H1 (cell line): ENCODE data around the gene KLHL7. TPM values are rescaled to one million over a fixed set of nuclear protein-coding genes. Genes with fewer than 3 reads are reported as not detected.

Experiments
- CTCF ChIA-PET: fragments of 300-600 bp; sonication (Branson Sonifier 250); formaldehyde crosslinking; loops from one replicate; lab custom pipeline; 2021; ENCODE audit not compliant: partially characterized antibody; lab: Charles Lee
- POLR2A ChIA-PET: fragments of 300-600 bp; sonication (Branson Sonifier 250); formaldehyde crosslinking; loops from one replicate; lab custom pipeline; 2021; ENCODE audit warnings: inconsistent platforms; ENCODE audit not compliant: partially characterized antibody; lab: Charles Lee
- DNase-seq, 2 experiments: peaks; one replicate each; pipeline versions ENCODE4 v3.0.0 to v3.0.0-alpha.2; 2010 to 2022; ENCODE audit warnings: low spot score in 2 of 2, low read depth in 1 of 2, mixed read lengths in 1 of 2
- FAIRE-seq: peaks from 2 replicates; lab custom pipeline; 2011; peaks lifted over from hg19 to GRCh38; lab: Jason Lieb, UNC
- H2AFZ ChIP-seq: 2 replicates; pipeline ENCODE4 v1.8.1; 2012; ENCODE audit warnings: low read length, inconsistent platforms
- H2AK5ac ChIP-seq: 2 replicates; pipeline ENCODE4 v1.6.1; 2013; ENCODE audit warnings: low read depth, low read length
- H2BK120ac ChIP-seq: replicated peaks from 2 replicates; pipeline ENCODE3; 2013; ENCODE audit warnings: low read depth, low read length, inconsistent platforms
- H2BK12ac ChIP-seq: 2 replicates; pipeline ENCODE4 v1.6.1; 2013; ENCODE audit warnings: low read depth, low read length
- H2BK15ac ChIP-seq: 2 replicates; pipeline ENCODE4 v1.6.1; 2013; ENCODE audit warnings: low read length
- H2BK20ac ChIP-seq: 2 replicates; pipeline ENCODE4 v1.6.1; 2013; ENCODE audit warnings: low read length
- H2BK5ac ChIP-seq: 2 replicates; pipeline ENCODE4 v1.6.1; 2013; ENCODE audit warnings: low read depth, low read length
- H3K14ac ChIP-seq: 2 replicates; pipeline ENCODE4 v1.6.1; 2013; ENCODE audit warnings: inconsistent platforms; ENCODE audit not compliant: insufficient read length
- H3K18ac ChIP-seq: 2 replicates; pipeline ENCODE4 v1.6.1; 2013; ENCODE audit warnings: low read length; ENCODE audit errors: extremely low read depth
- H3K23ac ChIP-seq: 2 replicates; pipeline ENCODE4 v1.6.1; 2013; ENCODE audit warnings: inconsistent platforms; ENCODE audit not compliant: insufficient read length
- H3K23me2 ChIP-seq: 2 replicates; pipeline ENCODE4 v1.6.1; 2013; ENCODE audit warnings: low read depth, low read length
- H3K27ac ChIP-seq: 2 replicates; pipeline ENCODE4 v1.6.1; 2011; ENCODE audit warnings: low read depth, low read length, inconsistent platforms
- H3K27me3 ChIP-seq, 4 experiments: replicated peaks in 1 of 4; 1 replicate in 1 of 4; 2 replicates in 3 of 4; pipeline versions ENCODE4 v1.6.1 to v1.8.1; 2011 to 2013; ENCODE audit warnings: low read length in 3 of 4, mild to moderate bottlenecking in 3 of 4, inconsistent platforms in 2 of 4, mixed read lengths in 2 of 4, moderate library complexity in 1 of 4; ENCODE audit not compliant: control insufficient read depth in 3 of 4, insufficient read depth in 3 of 4; ENCODE audit errors: extremely low read depth in 1 of 4
- H3K36me3 ChIP-seq, 4 experiments: 2 replicates each; pipeline versions ENCODE4 v1.6.1 to v1.8.1; 2011 to 2013; ENCODE audit warnings: mild to moderate bottlenecking in 4 of 4, low read length in 3 of 4, moderate library complexity in 2 of 4, control low read depth in 1 of 4, inconsistent platforms in 1 of 4; ENCODE audit not compliant: insufficient read depth in 4 of 4, control insufficient read depth in 2 of 4
- H3K4ac ChIP-seq: replicated peaks from 2 replicates; pipeline ENCODE3; 2013; ENCODE audit warnings: low read length, low read depth, mixed read lengths, inconsistent platforms; ENCODE audit not compliant: insufficient read length
- H3K4me1 ChIP-seq, 4 experiments: replicated peaks in 1 of 4; 1 replicate in 1 of 4; 2 replicates in 3 of 4; pipeline versions ENCODE4 v1.6.1 to v1.8.1; 2011 to 2013; ENCODE audit warnings: low read length in 3 of 4, inconsistent platforms in 2 of 4, mixed read lengths in 1 of 4; ENCODE audit not compliant: insufficient read depth in 4 of 4, control insufficient read depth in 3 of 4
- H3K4me2 ChIP-seq, 2 experiments: 2 replicates each; pipeline versions ENCODE4 v1.6.1 to v1.8.1; 2011 to 2013; ENCODE audit warnings: low read depth in 2 of 2, low read length in 2 of 2, control low read depth in 1 of 2, inconsistent platforms in 1 of 2, mild to moderate bottlenecking in 1 of 2; ENCODE audit not compliant: insufficient read depth in 1 of 2
- H3K4me3 ChIP-seq, 4 experiments: fragments of 200-600, 300-600 bp in 1 of 4; sonication (generic), shearing (Covaris generic), sonication (Bioruptor Twin) in 1 of 4; 2 replicates each; pipeline versions ENCODE4 v1.5.1 to v1.8.1; 2011 to 2016; ENCODE audit warnings: low read length in 4 of 4, low read depth in 3 of 4, control low read depth in 2 of 4, inconsistent platforms in 2 of 4, mild to moderate bottlenecking in 2 of 4, mixed read lengths in 1 of 4, moderate library complexity in 1 of 4; ENCODE audit not compliant: insufficient read depth in 2 of 4; ENCODE audit errors: extremely low read depth in 1 of 4
- H3K56ac ChIP-seq: replicated peaks from 2 replicates; pipeline ENCODE3; 2013; ENCODE audit warnings: low read depth, mild to moderate bottlenecking, mixed read lengths, low read length, inconsistent platforms; ENCODE audit not compliant: insufficient read length
- H3K79me1 ChIP-seq: 2 replicates; pipeline ENCODE4 v1.6.1; 2013; ENCODE audit warnings: low read depth, low read length, control low read depth
- H3K79me2 ChIP-seq, 2 experiments: 2 replicates each; pipeline versions ENCODE4 v1.6.1 to v1.8.1; 2012 to 2013; ENCODE audit warnings: low read length in 2 of 2, mild to moderate bottlenecking in 2 of 2, inconsistent platforms in 1 of 2; ENCODE audit not compliant: insufficient read depth in 2 of 2, control insufficient read depth in 1 of 2
- H3K9ac ChIP-seq, 4 experiments: replicated peaks in 1 of 4; 1 replicate in 1 of 4; 2 replicates in 3 of 4; pipeline versions ENCODE4 v1.6.1 to v1.8.1; 2011 to 2013; ENCODE audit warnings: low read depth in 3 of 4, low read length in 3 of 4, control low read depth in 2 of 4, mild to moderate bottlenecking in 2 of 4, moderate library complexity in 2 of 4, inconsistent platforms in 1 of 4; ENCODE audit errors: extremely low read depth in 1 of 4
- H3K9me3 ChIP-seq, 2 experiments: 2 replicates each; pipeline versions ENCODE4 v1.6.1 to v1.8.1; 2012 to 2013; ENCODE audit warnings: mild to moderate bottlenecking in 2 of 2, moderate library complexity in 2 of 2, control low read depth in 1 of 2, inconsistent platforms in 1 of 2, low read depth in 1 of 2, low read length in 1 of 2, mixed read lengths in 1 of 2; ENCODE audit not compliant: insufficient read depth in 2 of 2
- H4K20me1 ChIP-seq, 2 experiments: replicated peaks in 1 of 2; 2 replicates each; pipeline versions ENCODE3 to v1.8.1; 2011 to 2013; ENCODE audit warnings: inconsistent platforms in 2 of 2, low read length in 2 of 2, mild to moderate bottlenecking in 1 of 2; ENCODE audit not compliant: insufficient read depth in 2 of 2, control insufficient read depth in 1 of 2
- H4K5ac ChIP-seq: 2 replicates; pipeline ENCODE4 v1.6.1; 2013; ENCODE audit warnings: low read length, low read depth, mixed read lengths, inconsistent platforms; ENCODE audit not compliant: insufficient read length
- H4K8ac ChIP-seq: 2 replicates; pipeline ENCODE4 v1.8.0; 2013; ENCODE audit warnings: mild to moderate bottlenecking, moderate library complexity, low read length, inconsistent platforms; ENCODE audit not compliant: insufficient read depth; ENCODE audit errors: extremely low read depth
- H4K91ac ChIP-seq: replicated peaks from 2 replicates; pipeline ENCODE3; 2013; ENCODE audit warnings: low read length, mixed read lengths, inconsistent platforms; ENCODE audit not compliant: insufficient read length
- YY1 ChIP-seq: IDR thresholded peaks from 2 replicates; pipeline ENCODE4 v1.6.1; 2011; ENCODE audit warnings: low read depth, mild to moderate bottlenecking, low read length
- WGBS, 2 experiments: shearing (Covaris generic) in 1 of 2; methylation state at CpG; one replicate each; pipeline versions ENCODE4 v1.1.6 to v1.1.7; 2013 to 2015; ENCODE audit warnings: low lambda C conversion rate in 2 of 2, mixed read lengths in 2 of 2, inconsistent platforms in 1 of 2, low coverage in 1 of 2, missing lambda C conversion rate in 1 of 2; ENCODE audit not compliant: insufficient replicate concordance in 2 of 2, insufficient coverage in 1 of 2, insufficient read length in 1 of 2; ENCODE audit errors: extremely low coverage in 1 of 2, missing lambda C conversion rate in 1 of 2; 5-methylcytosine and 5-hydroxymethylcytosine counted together
- polyA plus RNA-seq, 7 experiments: library from polyadenylated mRNA; depleted of rRNA in 3 of 7; stranded (reverse) in 5 of 7; unstranded in 2 of 7; fragments of >200 nt in 5 of 7; fragments of 200-250 nt in 2 of 7; gene quantifications; 1 replicate in 5 of 7; 2 replicates in 1 of 7; 4 replicates in 1 of 7; pipeline versions ENCODE4 v1.2.1 to v1.2.3, GENCODE V29; 2011 to 2013; ENCODE audit warnings: missing spikeins in 2 of 7, mixed read lengths in 2 of 7
- total RNA-seq: library from RNA; stranded (reverse); fragmentation: NEBNext Ultra II Directional; extraction: Animal tissue kit (Norgen Biotek cat#: 25700); gene quantifications from 2 replicates; pipeline ENCODE4 v1.2.1, GENCODE V29; 2021

Gene KLHL7
- total and polyA plus RNA-seq, 2 of the 8 experiments (the other 6 are each of a cell fraction or from before 2014, with no cell fraction given): 65.3 to 115 TPM

GRCh38 chr7:23098029-23098428, 7.6 kb upstream of the KLHL7 start:
- H3K18ac ChIP-seq: no peak overlapping the region

More at GRCh38 chr7:23098029-23098428, 7.6 kb upstream of the KLHL7 start:
- H3K9ac ChIP-seq: no peak overlapping the region
- no peaks in the 10 kb centered on the region for H4K20me1 ChIP-seq
- H4K5ac ChIP-seq: no peak overlapping the region
- H3K4me1 ChIP-seq: no peaks in the 10 kb centered on the region
- ChIA-PET CTCF (interaction anchor here (0.6 to 8.4 kb wide), 10 partner anchors 10 to 538 kb away, joined by 3 to 102 read pairs (median 4); no protein-coding TSS in a partner anchor), POLR2A (interaction anchor here (0.6 to 1.9 kb wide), 5 partner anchors 8 to 175 kb away, joined by 3 to 6 read pairs (median 4); no protein-coding TSS in a partner anchor)
- H2BK20ac ChIP-seq: no peak overlapping the region
- no peak overlapping the region for H4K91ac ChIP-seq
- H2BK12ac ChIP-seq: no peak overlapping the region
- no peak overlapping the region for H2AFZ ChIP-seq
- no peak for TF ChIP-seq YY1
- H3K9me3 ChIP-seq: peaks cover 0 to 2% of the 10 kb centered on the region in 2 experiments; a peak in 1 of 4 replicates
- H3K56ac ChIP-seq: no peak overlapping the region
- H3K27me3 ChIP-seq: no peaks in the 10 kb centered on the region
- no peak for FAIRE-seq
- H3K23ac ChIP-seq: no peak overlapping the region
- H3K36me3 ChIP-seq: no peaks in the 10 kb centered on the region
- no peak overlapping the region for H2BK5ac ChIP-seq
- H2BK15ac ChIP-seq: no peak overlapping the region
- no peaks in the 10 kb centered on the region for H3K79me1 ChIP-seq
- H3K79me2 ChIP-seq: no peaks in the 10 kb centered on the region
- H3K4me3 ChIP-seq: no peak overlapping the region
- no peak for DNase-seq
- H2BK120ac ChIP-seq: no peak overlapping the region
- no peaks in the 10 kb centered on the region for H3K23me2 ChIP-seq
- no peak overlapping the region for H3K4me2 ChIP-seq
- no peak overlapping the region for H3K27ac ChIP-seq
- 93% methylated on average over 9 of the region's 9 CpGs; no CpG with 5 or more reads in 1 of the 2 experiments for WGBS, 2 experiments
- H3K14ac ChIP-seq: no peak overlapping the region
- no peak overlapping the region for H2AK5ac ChIP-seq
- H4K8ac ChIP-seq: no peak overlapping the region
- H3K4ac ChIP-seq: no peak overlapping the region
